Ovary (tissue), 3 donors: Measurements from ENCODE around the gene EEF2K.

Experiments
- CTCF ChIP-seq, 3 donors: fragments of 450-650 bp in 2 of 3; fragments of 200-600 bp in 1 of 3; IDR thresholded peaks; one replicate each; pipeline versions ENCODE4 v1.5.1 to v1.8.0; 2016 to 2022; ENCODE audit warnings: antibody characterized with exemption in 3 of 3, mild to moderate bottlenecking in 1 of 3
- EP300 ChIP-seq: sonication (generic); formaldehyde crosslinking; IDR thresholded peaks from one replicate; pipeline ENCODE4 v1.6.1; 2017; ENCODE audit warnings: antibody characterized with exemption
- POLR2A ChIP-seq: fragments of 450-650 bp; IDR thresholded peaks from one replicate; pipeline ENCODE4 v1.6.1; 2017; ENCODE audit warnings: antibody characterized with exemption, mild to moderate bottlenecking, moderate library complexity
- donor health status: DM: no; HTN: no; CAD: no.

GRCh38 chr16:22320572-22321339, 114.7 kb downstream of the EEF2K start:
- TF ChIP-seq EP300 (no peak), POLR2A (no peak), CTCF (IDR thresholded peaks at IDR 0.05) (no peak)
